ENCODE measurements around the gene TMEM63B.
A peak's percentile ranks its signal among the peaks of the same experiment; 100 is the strongest.
"Not testable (repeated sequence)": the region's sequence is repeated elsewhere in the genome, so short reads cannot be mapped to it uniquely, and the experiment has no call there.

Gene TMEM63B

DNA sequence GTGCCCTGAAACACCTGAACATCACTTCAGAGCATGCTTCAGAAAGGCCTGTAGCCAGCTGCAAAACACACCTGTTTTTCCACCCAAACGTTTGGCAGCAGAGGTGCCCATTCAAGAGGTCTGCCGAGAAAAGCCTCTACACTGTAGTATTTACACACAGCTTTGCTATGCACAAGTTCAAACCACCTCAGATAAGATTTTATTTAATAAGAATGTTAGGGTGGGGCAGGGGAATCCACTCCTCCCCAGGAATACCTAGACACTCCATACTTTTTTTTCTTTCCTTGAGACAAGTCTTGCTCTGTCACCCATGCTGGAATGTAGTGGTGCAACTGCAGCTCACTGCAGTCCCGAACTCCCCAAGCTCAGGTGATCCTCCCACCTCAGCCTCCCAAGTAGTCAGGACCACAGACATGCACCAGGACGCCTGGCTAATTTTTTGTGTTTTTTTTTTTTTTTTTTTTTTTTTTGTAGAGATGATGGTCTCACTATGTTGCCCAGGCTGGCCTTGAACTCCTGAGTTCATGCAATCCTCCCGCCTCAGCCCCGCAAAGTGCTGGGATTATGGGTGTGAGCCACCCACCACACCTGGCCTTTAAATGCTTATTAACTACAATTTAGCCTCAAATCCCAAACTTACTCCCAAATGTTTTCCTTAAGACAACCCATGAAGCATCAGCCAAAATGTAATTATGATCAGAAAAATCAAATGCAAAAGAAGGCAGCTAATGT lies 9.8 kb upstream of the TMEM63B start:
- DNase-seq (ENCODE audit: low spot score) = no peak

DNA sequence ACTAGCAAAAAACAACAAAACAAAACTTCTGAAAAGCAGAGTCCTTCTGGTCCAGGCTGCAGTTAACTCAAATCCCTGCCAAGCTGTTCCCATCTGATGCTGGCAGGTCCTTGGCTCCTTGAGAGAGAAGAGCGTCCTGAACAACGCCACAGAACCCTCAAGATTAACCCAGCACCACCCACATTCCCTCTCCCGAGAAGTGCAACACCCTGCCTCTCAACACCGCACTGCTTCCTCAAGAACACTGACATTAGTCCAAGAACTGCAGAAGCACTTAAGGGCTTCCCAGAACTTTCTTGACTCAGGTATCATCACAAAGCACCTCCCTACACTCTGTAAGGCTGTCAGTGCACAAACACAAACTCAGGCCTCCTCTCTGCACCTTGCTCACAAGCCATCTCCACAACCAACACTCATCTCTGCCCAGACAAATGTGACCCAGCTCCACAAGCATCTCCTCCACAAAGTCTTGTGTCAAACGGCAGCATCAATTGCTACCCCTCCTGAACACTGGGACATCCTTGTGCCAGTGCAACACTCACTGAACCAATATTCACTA lies 7.6 kb upstream of the TMEM63B start:
- DNase-seq (ENCODE audit: low spot score) = no peak

DNA sequence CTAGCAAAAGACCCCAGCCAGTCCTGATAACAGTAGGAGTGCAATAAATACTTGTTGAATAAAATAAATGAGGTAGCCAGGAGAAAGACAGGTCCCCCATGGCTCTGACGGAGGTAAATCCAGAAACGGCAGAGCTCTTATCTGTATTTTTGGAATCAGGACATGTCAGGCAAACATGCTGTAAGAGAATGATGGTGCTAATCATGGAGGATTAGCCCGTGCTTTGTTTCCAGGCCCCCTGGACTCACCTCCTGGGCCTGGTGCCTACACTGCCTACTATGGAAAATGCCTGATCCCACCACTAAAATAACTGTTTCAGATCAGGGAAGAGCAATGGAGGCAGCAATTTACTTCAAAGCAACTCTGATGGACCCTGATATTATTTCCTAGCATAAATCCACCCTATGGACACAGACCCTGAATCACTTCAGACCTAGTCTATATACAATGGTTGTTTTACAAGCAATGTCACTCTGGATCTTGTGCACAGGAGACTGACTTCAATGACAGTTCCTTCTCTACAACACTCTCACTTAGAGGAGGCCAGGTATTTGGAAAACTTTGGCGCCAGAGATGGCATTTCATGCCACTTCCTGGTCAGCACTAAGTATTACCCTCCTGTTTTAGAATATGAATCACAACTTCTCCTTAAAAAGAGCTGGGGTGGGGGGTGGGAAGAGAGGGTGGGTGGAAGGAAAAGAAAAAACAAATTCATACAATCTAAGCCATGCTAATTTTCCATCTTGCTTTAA lies 6.5 kb upstream of the TMEM63B start:
- no peak for DNase-seq (ENCODE audit: low spot score)

DNA sequence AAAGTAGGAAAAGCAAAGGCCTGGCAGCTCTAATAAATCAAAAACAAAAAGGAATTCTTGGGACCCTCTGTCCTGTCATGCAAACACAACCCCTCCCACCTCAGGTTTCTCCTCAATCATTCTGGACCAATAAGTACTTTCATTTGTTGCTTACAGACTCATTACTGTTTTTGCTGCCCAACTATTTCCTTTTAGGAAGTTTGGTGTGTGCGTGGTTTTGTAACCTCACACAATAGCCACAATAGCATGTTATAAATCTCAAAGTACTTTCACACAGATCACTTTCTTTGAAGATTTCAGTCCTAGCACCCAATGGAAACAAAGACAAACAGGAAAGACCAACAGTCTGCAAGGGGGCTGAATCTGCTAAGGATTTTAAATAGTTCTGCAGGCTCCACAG lies 4.6 kb upstream of the TMEM63B start:
- DNase-seq (ENCODE audit: low spot score) = no peak

DNA sequence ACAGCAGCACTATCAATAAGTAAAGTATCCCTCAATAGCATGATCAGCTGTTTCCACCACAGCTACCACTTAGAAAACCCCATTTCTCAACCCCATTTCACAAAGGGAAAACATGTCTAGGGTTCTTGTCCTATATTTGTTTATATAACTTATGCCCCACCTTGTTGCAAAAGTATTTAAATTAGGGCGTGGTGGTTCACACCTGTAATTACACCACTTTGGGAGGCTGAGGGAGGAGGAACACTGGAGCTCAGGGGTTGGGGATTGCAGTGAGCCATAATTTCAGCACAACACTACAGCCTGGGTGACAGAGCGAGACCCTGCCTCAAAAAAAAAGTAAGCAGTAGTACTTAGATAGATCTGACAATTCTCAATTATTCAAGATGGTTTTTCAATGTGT lies 3.8 kb upstream of the TMEM63B start:
- DNase-seq (ENCODE audit: low spot score) = no peak

DNA sequence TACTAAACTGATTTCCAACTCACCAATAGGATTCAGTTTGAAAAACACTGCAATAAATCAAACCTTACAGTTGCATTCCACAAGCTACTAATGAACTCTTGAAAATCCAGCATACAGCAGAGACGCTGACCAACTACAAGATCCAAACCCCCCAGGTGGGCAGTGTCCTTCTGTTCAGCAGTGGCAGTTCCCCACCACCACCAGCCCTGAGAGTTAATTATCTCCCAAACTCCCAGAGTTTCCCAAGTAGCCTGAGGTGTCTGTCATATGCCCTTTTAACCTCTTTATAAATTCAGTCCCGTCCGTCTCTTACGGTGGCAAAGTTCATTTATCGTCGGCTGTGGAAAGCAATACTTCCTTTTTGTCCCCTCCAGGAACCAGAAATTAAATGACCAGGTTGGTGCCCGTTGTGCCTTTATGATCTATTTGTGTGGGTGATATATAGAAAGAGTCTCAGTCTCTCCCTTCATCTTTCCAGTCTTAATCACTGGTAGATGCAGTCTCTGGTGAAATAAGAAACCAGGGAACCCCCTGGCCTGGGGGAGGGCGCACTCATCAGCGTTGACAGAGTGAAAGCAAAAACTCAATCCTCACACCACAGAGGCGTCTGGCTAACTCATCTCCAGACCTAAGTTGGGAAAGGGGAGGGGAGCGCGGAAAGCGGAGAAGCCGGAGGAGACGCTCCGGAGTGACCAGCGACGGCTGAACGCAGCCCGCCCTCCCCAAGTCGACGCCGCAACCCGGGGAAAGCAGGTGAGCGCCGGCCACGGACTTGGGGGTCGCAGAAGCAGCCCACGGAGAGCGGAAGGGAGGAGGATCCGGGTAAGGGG lies 819 bp upstream of the TMEM63B start:
- peak; percentile 80 for DNase-seq (ENCODE audit: low spot score)

DNA sequence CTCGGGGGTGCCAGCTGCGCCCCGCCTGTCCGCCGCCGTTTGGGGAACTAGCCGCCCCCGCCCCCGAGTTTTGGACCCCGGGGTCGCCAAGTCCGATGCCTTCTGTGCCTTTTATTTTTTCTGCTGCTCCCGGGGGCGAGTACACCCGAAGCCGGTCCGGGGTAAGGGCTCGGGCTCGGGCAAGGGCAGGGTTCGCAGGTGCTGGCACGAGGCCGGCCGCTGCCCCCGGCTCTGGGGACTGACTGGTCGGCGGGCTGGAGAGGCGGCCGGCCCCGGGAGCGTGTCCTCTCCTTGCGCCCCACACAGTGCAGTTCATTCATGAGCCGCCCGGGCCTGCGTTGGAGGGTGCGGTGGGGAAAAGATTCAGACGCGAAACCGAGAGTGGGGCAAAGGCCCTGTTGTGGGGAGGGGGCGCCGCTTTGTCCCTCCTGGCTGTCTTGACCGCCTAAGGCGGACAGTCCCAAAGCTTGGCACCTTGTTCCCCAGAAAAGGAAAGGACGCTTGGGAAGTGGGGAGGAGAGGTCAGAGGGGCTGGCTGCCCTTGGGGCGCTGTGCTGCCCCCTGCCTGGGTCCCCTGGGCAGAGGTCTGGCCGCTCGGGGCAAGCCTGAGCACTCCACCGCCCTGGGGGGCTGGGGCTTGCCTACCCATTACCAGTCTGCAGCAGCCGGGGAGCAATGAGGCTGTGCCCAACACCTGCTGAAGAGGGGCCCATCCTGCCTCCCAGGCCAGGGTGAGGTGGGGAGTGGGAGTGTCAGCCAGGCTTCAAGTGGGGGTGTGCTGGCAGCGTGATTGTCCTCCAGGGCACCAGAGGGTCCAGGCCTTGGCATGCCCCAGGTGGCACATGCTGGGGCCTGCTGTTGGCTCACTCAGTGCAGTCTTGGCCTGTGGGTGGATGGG lies 915 bp downstream of the TMEM63B start:
- peak; percentile 71 for DNase-seq (ENCODE audit: low spot score)

DNA sequence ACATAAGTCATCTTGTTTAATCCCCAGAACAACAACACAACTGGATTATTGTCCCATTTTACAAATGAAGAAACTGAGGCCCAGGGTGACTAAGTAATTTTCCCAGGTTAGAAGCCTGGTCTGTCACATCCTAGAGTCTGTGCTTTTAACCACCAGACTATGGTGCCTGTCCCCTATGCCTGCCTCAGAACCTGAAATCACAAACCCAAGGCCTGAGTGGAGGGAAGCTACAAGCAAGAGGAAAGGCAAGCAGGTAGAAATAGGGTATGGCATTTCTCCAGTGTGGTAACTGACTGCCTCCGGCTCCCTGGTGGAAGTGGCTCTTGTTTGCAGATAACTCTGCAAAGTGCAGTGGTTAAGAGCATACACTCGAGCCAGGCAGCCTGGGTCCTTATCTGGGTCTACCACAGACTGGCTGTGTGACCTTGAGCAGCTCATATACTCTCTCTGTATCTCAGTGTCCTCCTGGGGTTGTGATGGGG lies 2.5 kb downstream of the TMEM63B start:
- no peak for DNase-seq (ENCODE audit: low spot score)

DNA sequence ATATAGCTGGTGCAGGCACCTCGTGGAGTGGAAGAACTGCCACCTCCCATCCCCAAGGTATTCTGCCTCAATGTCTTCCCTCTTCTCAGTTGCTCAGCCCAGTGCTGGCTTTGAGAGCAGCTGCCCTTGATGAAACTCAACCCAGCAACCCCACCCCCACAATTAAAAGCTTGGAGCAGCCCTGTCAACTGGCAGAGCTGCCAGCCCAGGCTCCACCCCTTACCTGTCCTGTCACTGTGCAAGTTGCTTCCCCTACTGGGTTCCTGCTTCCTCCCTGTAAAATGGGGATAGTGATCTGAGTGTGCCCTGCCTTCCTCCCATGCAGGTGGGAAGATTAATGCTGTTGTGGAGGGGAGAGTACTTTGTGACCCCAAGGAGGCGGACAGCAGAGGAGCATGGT lies 4.5 kb downstream of the TMEM63B start:
- DNase-seq (ENCODE audit: low spot score) = no peak

DNA sequence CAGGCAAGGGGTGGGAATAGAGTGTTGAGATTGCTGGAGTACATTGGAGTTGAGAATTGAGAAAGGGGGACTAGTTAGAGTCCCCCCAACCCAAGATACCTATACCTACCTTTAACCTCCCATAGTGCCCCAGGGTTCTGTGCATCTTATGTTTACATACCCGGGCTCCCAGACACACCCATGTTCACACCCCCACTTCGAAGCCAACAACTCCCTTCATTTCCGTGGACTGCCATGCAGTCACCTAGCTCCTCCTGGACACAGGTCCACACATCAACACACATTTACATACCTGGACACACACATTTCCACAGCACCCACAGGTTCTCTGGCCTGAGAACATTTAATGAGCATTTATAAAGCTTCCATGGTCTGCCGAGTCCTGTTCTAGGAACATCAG lies 5.1 kb downstream of the TMEM63B start:
- no peak for DNase-seq (ENCODE audit: low spot score)

DNA sequence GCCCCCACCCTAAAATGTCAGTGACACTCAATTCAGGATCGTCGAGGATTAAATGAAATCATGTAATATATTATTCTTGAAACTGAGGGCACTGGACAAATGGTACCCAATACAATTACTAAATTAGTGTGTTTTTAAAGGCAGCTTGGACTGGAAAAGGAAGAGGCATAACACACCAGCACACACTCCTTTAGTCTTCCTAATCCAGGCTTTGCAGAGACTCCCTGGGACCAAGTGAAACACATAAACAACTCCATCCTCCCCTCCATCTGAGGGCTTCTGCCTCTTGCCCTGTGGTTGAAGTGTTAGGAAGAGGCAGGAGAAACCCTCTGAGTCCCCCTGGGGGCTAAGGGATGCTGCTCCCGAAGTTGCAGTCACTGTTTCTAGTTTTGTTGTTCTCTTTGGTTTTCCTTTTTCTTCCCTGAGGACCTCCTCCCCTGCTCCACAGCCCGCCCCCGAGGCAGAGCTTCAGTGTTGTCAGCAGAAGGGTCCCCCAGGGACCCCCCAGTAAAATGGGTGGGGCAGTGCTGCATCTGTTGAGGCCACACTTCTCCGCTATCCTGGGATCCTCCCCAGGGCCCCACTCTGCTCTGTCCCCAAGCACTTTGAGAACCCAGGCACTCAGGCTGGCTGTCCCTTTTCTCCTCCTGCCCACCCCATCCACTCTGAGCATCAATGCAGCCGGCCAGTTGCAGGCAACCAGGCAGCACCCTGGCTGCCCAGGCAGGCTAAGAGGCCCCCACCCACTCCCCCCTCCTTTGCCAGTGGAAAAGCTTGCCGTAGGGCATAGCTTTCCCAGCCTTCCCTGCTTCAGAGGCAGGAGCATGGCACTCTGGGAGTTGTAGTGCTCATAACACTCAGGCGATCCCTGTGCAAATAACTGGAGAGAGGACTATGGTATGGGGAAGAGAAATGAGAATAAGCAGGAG lies 5.9 kb downstream of the TMEM63B start:
- DNase-seq (ENCODE audit: low spot score) = peak; percentile 71

DNA sequence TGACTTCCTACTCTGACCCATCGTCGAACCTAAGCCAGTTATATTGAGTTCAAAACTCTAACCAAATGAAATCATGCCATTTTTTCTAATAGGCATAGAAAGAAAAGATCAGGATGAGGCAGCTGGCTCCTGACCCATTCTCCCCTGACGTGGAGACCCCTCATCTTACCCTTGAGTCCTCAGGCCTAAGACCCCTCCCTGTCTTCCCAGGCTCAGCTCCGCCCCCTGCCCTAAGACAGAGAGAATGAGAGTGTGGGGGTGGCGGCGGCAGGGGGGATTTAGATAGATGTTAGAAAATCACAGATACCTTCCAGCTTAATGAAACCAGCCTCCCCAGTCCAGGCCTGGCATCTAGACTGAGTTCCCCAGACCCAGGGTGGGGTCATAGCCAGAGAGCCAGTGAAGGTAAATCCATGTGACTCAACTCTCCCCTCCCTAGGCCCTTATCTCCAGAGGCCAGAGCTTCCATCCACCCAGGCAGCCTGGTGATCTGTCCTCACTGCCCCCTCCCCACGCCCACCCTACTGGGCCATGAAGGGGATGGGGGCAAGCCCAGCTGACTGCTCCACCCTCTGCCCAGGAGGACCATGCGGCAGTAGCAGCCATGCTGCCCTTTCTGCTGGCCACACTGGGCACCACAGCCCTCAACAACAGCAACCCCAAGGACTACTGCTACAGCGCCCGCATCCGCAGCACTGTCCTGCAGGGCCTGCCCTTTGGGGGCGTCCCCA lies 6.8 kb downstream of the TMEM63B start:
- DNase-seq (ENCODE audit: low spot score) = no peak

DNA sequence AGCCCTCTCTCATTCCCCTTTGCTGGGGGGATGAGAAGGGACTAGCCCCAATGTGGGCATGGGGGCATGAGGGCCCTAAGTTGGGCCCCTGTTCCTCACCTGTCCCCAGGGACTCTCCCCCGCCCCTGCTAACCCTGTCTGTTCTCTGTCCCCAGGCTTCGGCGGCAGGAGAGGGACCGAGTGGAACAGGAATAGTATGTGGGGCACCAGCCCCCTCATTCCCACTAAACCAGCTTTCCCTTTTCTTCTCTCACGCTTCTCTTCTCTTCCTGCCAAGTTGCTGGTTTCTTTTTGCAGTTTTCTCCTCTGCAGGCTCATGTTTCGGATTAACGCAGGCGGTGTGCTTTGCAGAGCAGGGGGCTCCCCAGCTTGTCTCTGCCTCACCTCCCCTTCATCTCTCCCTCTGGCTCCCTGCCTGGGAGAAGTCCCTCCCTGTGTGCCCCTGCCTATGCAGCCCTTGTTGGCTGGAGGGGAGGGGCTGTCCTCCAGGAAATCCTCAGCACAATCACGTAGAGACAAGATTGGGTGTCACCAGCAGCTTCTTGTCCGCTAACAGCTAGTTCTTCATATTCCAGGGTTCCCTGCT lies 7.9 kb downstream of the TMEM63B start:
- DNase-seq (ENCODE audit: low spot score) = no peak

DNA sequence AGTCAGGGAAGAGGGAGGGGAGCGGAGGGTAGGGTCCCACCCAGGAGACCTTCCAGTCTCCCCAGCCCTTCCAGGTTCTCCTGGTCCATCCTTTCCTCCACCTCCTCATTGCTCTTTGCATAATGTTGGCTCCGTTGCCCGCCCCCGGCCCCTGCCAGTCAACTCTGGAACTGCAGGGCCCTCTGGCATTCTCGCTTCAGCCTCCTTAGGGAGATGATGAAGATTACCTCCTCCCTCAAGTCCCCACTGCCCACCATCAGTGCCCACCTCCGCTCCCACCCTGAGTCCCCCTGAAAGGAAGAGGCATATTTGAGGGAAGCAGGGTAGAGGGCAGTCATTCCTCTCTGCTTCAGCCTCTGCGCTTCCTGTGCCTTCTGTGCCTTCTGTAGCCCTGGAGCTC lies 8.5 kb downstream of the TMEM63B start:
- no peak for DNase-seq (ENCODE audit: low spot score)

DNA sequence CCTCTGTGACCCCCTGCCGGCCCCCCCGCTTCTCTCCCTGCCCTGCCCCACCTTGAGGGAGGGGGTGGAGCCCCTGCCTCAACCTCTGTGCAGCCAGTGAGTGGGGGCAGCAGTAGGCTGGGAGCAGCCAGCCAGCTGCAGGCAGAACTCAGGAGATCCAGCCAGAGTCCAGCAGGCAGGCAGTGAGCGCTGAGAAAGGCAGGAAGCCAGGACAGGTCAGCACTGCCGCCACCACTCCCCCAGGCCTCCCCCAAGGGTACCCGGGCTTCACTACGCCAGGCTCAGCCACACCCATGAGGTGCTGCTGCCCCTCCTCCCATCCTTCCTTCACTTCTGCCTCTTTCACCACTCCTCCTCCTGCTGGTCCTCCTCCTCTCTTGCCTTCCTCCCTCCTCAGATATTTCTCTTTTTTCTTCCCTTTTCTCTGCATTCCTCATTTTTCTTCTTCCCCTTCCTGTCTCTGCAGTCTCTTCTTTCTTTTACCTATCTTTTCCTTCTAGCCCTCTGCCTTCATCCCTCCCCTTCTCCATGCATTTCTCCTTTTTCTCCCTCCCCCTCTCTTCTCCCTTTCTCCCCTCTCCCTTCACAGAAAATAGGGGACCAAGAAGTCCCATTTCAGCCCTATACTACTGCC lies 11.5 kb downstream of the TMEM63B start:
- peak; percentile 71 for DNase-seq (ENCODE audit: low spot score)

DNA sequence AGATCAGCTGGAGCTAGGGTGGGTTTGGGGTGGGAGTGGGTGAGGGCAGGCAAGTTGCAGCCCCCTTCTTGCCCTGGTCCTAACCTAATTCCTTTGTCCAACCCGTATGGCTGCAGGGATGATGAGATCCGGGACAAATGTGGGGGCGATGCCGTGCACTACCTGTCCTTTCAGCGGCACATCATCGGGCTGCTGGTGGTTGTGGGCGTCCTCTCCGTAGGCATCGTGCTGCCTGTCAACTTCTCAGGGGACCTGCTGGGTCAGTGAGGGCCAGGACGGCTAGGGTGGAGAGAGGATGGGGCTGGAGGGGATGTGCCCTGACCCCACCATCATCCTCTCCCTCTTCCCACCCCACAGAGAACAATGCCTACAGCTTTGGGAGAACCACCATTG lies 12.0 kb downstream of the TMEM63B start:
- DNase-seq (ENCODE audit: low spot score) = no peak

DNA sequence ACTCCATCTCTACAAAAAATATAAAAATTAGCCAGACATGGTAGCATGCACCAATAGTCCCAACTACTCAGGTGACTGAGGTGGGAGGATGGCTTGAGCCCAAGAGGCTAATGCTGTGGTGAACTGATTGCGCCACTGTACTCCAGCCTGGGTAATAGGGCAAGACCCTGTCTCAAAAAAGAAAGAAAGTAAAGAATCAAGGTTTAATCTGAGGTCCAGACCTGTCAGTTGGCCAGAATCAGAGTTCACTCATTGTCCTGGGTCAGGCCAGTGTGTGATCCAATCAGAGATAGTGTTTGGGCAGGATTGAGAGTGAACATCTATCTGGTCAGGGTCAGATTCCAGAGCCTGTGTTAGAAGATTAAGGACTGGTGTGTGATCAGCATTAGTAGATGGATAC lies 15.5 kb downstream of the TMEM63B start:
- no peak for DNase-seq (ENCODE audit: low spot score)

DNA sequence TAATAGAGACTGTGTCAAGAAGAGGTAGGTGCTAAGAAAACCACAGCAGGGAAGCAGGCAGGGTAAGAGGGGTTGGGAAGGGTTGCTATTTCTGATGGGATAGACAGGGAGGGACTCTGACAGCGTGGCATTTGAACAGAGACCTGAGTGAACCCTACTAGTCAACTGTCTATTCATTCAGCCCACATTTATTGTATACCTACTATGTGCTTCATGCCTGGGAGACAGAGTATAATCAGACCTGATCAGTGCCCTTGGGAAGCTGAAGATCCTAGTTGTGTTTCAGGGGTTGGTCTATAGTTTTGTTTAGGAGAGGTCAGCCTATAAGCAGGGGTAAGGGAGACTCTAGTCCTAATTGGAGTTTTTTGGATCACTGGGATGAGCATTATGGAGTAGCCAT lies 16.4 kb downstream of the TMEM63B start:
- DNase-seq (ENCODE audit: low spot score) = no peak

DNA sequence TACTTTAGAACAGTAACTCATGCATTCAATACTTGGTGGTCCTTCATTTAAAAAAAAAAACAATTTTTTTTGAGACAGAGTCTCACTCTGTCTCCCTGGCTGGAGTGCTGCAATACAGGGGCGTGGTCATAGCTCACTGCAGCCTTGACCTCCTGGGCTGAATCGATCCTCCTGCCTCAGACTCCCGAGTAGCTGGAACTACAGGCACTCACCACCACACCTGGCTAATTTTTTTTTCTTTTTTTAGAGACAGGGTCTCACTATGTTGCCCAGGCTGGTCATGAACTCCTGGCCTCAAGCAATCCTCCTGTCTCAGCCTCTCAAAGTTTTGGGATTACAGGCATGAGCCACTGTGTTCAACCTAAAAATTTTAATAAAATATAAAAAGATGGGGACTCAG lies 17.2 kb downstream of the TMEM63B start:
- not testable (repeated sequence) for DNase-seq (ENCODE audit: low spot score)

Measured in ecto neural progenitor cell (in vitro differentiated cells).